Skin of body (tissue), 2 donors: Measurements from ENCODE around the gene S100A16. TPM values are rescaled to one million over a fixed set of nuclear protein-coding genes. Genes with fewer than 3 reads are reported as not detected.
"Not testable (repeated sequence)": the region's sequence is repeated elsewhere in the genome, so short reads cannot be mapped to it uniquely, and the experiment has no call there.

Experiments
- DNase-seq: peaks from one replicate; lab custom pipeline; 2025; lab: John Stamatoyannopoulos, UW
- total RNA-seq: library from RNA; depleted of rRNA; stranded (reverse); fragments of >200 nt; gene quantifications from one replicate; pipeline ENCODE4 v1.2.3, GENCODE V29; 2014

Gene S100A16
- total RNA-seq, 1 donor from 2014 or later: 103 TPM

DNA sequence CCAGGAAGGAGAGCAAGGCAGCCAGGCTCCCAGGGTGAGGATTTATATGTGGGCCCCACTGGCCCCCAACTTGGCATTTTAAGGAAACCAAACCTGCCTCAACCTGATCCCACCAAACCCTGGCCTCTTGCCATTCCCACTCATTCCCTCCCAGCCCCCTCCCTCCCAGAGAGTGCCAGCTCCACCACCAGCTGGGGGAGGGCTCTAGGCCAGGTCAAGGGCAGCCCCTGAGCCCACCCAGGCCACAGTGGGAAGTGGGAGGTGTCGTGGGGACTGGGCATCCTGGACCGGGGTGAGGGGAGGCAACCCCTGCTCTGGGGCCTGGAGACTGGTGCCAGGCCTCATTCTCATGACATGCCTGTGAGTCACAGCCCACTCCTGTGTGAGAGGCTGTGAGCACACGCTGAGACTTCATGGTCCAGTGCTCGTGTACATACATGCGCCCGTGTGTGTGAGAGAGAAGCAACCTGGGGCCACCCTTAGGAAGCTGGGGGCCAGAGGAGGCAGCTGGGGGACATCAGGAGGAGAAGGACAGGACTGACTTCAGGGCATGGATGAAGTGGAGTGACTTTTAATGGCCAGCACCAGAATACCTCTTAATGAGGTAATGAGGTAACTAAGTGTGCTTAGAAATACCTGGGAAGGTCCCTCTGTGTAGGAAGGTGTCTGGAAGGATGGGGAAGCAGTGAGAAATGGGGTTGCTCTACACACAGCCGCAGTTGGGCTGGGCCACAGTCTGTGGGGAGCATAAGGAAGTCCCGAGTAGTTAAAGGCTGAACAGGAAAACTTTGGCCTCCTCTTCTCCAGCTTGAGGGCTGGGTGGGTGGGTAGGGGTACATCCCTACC is 47.2 kb downstream of the S100A16 start, which contains the start of gene S100A2:
TSS of gene S100A2 (minus strand) at position 316 of the 846 bp plus-strand sequence. CDS start 1,967 bp downstream, outside the sequence.
- no peak for DNase-seq

DNA sequence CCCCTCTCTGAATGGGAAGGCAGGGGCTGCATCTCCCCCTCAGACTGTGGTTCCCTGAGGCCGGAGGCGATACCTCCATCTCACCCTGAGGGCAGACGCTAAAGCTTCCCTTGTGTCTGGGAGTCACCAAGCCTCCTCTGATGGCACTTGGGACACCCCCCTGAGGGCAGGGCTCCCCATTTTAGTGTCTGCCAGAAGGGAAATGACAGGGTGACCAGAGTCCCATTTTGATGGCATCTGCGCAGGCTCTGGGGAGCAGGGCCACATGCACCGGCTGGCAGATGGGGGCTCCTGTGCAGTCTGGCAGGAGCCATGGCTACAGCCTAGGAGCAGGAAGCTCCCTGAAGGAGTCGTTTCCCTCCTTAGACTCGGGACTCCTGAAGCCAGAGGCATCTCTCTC is 48.9 kb downstream of the S100A16 start:
- DNase-seq: no peak

DNA sequence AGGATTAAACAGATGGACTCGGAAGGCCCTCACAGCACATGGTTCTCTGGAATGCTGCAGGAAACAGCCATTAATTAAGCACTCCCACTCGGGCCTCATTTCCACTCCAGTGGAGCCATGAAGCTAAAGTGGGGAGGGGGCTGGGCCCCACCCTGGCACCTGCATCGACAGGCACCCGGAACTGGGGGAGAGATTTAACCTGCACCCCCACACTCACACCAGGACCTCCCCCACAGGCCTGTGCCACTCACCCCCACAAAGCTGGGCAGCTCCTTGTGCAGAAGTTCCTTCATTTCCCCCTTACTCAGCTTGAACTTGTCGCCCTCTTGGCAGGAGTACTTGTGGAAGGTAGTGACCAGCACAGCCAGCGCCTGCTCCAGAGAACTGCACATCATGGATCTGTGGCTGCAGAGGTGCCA is 49.4 kb downstream of the S100A16 start:
- DNase-seq: no peak

DNA sequence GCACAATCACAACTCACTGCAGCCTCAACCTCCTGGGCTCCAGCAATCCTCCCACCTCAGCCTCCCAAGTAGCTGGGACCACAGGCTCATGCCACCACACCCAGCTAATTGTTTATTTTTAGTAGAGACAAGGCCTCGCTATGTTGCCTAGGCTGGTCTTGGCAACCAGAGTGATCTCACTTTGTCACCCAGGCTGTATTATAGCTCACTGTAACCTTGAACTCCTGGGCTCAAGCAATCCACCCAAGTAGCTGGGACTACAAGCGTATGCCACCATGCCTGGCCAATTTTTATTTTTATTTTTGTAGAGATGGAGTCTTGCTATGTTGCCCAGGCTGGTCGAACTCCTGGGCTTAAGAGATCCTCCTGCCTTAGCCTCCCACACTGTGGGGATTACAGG is 50.9 kb downstream of the S100A16 start:
- DNase-seq: not testable (repeated sequence)

DNA sequence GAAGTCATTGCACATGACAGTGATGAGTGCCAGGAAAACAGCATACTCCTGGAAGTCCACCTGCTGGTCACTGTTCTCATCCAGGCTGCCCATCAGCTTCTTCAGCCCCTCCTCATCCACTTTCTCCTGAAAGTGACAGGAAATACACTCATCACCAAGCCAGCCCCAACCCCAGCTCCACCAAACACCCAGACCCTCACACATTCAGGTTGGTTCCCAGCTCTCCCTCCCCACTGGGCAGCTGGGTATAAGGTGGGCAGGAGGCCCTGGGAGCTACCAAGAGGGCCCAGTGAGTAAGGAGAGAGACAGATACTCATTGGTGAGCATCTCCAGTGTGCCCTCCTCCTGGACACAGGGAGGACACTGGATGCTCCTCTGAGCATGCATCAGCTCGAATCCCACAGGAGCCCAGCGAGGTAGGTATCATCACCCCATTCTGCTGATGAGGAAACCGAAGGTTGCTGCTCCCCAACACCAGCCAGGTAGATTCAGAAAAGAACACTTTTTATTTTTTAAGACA is 51.4 kb downstream of the S100A16 start:
- DNase-seq: no peak

DNA sequence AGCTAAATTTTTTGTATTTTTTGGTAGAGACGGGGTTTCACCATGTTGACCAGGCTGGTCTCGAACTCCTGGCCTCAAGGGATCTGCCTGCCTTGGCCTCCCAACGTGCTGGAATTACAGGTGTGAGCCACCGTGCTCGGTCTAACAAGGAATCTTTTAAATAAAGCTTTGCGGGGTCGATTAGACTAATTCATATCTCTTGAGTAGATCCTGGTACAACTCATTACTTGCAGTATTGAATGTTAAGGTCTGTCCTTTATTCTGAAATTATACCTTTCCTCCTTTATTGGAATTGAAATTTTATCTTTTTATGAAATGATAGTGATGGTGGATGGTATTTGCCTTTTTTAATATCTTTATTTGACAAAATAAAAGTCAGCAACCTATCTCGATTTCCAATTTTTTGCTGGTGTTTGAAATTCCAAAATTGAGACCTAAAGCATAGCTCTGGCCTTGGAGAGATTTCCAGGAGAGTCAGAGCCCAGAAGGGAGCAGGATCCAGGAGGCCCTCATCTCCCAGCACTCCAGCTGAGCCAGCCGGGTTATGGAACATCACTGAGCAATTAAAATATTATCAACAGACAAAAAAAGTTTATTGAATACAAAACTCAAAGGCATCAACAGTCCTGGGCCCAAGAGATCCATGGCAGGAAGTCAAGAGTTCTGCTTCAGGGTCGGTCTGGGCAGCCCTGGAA is 52.0 kb downstream of the S100A16 start:
- no peak for DNase-seq

DNA sequence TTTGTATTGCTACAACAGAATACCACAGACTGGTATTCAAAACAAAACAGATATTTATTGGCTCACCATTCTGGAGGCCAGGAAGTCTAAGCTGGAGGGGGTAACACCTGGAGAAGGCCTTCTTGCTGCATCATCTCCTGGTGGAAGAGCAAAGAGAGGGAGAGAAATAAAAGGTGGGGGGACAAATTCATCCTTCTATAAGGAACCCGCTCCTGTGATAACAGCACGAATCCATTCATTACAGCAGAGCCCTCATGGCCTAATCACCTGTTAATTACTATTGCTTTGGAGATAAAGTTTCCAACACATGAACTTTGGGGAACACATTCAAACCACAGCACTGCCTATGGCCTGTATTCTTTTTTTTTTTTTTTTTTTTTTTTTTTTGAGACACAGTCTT is 52.7 kb downstream of the S100A16 start:
- no peak for DNase-seq

DNA sequence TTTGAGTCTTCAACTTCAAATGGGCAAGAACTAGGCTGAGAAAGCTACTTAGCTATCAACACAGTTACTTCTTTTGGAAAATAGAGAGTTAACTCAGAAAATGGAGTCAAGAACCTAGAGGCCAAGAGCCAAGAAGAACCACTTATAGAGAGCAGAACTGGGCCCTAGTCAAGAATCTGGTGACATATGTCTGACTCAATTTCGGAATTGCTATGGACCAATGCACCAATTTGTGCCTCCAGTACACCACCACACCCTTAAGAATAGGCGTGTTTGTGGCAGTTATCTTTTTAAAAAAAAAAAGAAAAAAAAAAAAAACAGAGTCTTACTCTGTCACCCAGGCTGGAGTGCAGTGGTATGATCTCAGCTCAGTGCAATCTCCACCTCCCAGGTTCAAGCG is 55.1 kb downstream of the S100A16 start:
- DNase-seq: no peak

Other genes with a start within 250 kb of the S100A16 start
- gene S100A12, start 237.5 kb downstream of the S100A16 start, total RNA-seq: 63.8 TPM
- gene S100A8, start 222.1 kb downstream of the S100A16 start, total RNA-seq: 337 TPM
- 0.30 TPM for gene S100A7A, start 196.6 kb downstream of the S100A16 start, total RNA-seq
- 130 TPM for gene S100A7, start 152.5 kb downstream of the S100A16 start, total RNA-seq
- gene S100A6, start 77.1 kb downstream of the S100A16 start, total RNA-seq: 161 TPM
- gene S100A5, start 72.2 kb downstream of the S100A16 start, total RNA-seq: not detected
- 102 TPM for gene S100A4, start 67.3 kb downstream of the S100A16 start, total RNA-seq
- gene S100A3, start 63.9 kb downstream of the S100A16 start, total RNA-seq: 36.0 TPM
- gene S100A2, start 47.3 kb downstream of the S100A16 start, total RNA-seq: 71.6 TPM
- gene S100A14, start 3.2 kb upstream of the S100A16 start, total RNA-seq: 141 TPM
- gene S100A13, start 14.4 kb upstream of the S100A16 start, total RNA-seq: 17.8 TPM
- gene S100A1, start 15.3 kb upstream of the S100A16 start, total RNA-seq: 5.6 TPM
- gene CHTOP, start 20.9 kb upstream of the S100A16 start, total RNA-seq: 52.1 TPM
- gene SNAPIN, start 45.6 kb upstream of the S100A16 start, total RNA-seq: 33.2 TPM
- gene ILF2, start 57.9 kb upstream of the S100A16 start, total RNA-seq: 134 TPM
- gene NPR1, start 65.6 kb upstream of the S100A16 start, total RNA-seq: 10.6 TPM
- 40.5 TPM for gene INTS3, start 114.9 kb upstream of the S100A16 start, total RNA-seq
- gene SLC27A3, start 162.3 kb upstream of the S100A16 start, total RNA-seq: 25.0 TPM